Right atrium auricular region (tissue), 2 donors: Measurements from ENCODE around the gene REPIN1. TPM values are rescaled to one million over a fixed set of nuclear protein-coding genes. Genes with fewer than 3 reads are reported as not detected.

Experiments
- DNase-seq: peaks from one replicate; pipeline ENCODE4 v3.0.0-alpha.2; 2019; ENCODE audit warnings: low spot score
- H3K27ac ChIP-seq, 2 donors: fragments of 200-600 bp; sonication (generic); 1 replicate in 1 of 2; 2 replicates in 1 of 2; pipeline ENCODE4 v1.5.1; 2016 to 2019
- H3K27me3 ChIP-seq, 2 donors: fragments of 200-600 bp; sonication (generic); one replicate each; pipeline versions ENCODE4 v1.5.1 to v1.6.0; 2017 to 2019
- H3K36me3 ChIP-seq: fragments of 200-600 bp; sonication (generic); one replicate; pipeline ENCODE4 v1.5.1; 2016
- H3K4me1 ChIP-seq, 2 donors: fragments of 200-600 bp; sonication (generic); one replicate each; pipeline versions ENCODE4 v1.5.1 to v1.6.0; 2017 to 2019
- H3K4me3 ChIP-seq, 2 donors: fragments of 200-600 bp; sonication (generic); 1 replicate in 1 of 2; 2 replicates in 1 of 2; pipeline ENCODE4 v1.5.1; 2017 to 2019; ENCODE audit warnings: mild to moderate bottlenecking in 1 of 2, moderate library complexity in 1 of 2
- H3K9me3 ChIP-seq, 2 donors: fragments of 200-600 bp; sonication (generic); one replicate each; pipeline ENCODE4 v1.5.1; 2019
- total RNA-seq, 2 donors: library from RNA; depleted of rRNA; stranded (reverse); fragments of >200 nt; gene quantifications; one replicate each; pipeline ENCODE4 v1.1.0, GENCODE V29; 2016
- TF ChIP-seq, protein P1 (sequence below), 2 donors: fragments of 200-600 bp; sonication (generic); IDR thresholded peaks; one replicate each; pipeline ENCODE4 v1.5.1; 2019; ENCODE audit warnings: antibody characterized with exemption in 2 of 2

REPIN1 gene
- total RNA-seq, 2 donors from 2014 or later, result 100.0 to 110 TPM

DNA sequence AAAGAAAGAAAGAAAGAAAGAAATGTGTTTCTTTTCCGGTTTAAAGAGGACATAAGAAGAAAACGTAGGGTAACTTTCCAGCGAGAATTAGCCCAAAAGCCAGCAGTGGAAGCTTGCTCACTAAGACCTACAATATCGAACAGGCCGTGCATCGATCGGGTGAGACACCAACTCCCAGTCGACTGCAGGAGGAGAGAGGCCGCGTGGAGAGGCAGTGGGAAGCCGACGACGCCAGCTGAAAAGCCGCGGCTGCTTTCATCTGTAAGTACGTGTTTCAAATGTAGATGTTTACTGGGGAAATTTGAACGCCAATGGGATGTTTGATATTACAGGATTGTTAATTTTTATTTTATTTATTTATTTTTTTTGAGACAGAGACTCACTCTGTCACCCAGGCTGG, 53.2 kb downstream of the REPIN1 start:
- Histone ChIP-seq H3K9me3 (no peaks in the 10 kb centered on the region), H3K36me3 (no peaks in the 10 kb centered on the region), H3K27ac (no peak overlapping the region), H3K4me1 (no peaks in the 10 kb centered on the region), H3K27me3 (no peaks in the 10 kb centered on the region), H3K4me3 (no peak overlapping the region)
- DNase-seq, result no peak
- TF ChIP-seq, protein P1, sequence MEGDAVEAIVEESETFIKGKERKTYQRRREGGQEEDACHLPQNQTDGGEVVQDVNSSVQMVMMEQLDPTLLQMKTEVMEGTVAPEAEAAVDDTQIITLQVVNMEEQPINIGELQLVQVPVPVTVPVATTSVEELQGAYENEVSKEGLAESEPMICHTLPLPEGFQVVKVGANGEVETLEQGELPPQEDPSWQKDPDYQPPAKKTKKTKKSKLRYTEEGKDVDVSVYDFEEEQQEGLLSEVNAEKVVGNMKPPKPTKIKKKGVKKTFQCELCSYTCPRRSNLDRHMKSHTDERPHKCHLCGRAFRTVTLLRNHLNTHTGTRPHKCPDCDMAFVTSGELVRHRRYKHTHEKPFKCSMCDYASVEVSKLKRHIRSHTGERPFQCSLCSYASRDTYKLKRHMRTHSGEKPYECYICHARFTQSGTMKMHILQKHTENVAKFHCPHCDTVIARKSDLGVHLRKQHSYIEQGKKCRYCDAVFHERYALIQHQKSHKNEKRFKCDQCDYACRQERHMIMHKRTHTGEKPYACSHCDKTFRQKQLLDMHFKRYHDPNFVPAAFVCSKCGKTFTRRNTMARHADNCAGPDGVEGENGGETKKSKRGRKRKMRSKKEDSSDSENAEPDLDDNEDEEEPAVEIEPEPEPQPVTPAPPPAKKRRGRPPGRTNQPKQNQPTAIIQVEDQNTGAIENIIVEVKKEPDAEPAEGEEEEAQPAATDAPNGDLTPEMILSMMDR (IDR thresholded peaks at IDR 0.05), result no peak

Other genes starting within 250 kb of the REPIN1 start
- gene LRRC61, start 45.5 kb upstream of the REPIN1 start, total RNA-seq, result 1 to 10 TPM; 9.7 to 9.8 TPM
- 1 to 10 TPM; 3.2 to 4.1 TPM for gene ACTR3C, start 45.3 kb upstream of the REPIN1 start, total RNA-seq
- 100 to 1,000 TPM; 105 to 197 TPM for gene RARRES2, start 27.2 kb upstream of the REPIN1 start, total RNA-seq
- gene ZNF775, start 10.5 kb downstream of the REPIN1 start, total RNA-seq, result 1 to 10 TPM; 4.1 to 6.2 TPM
- 1 to 10 TPM; 6.6 to 9.6 TPM for gene GIMAP8, start 81.8 kb downstream of the REPIN1 start, total RNA-seq
- 10 to 100 TPM; 12.7 to 12.9 TPM for gene GIMAP7, start 146.1 kb downstream of the REPIN1 start, total RNA-seq
- 10 to 100 TPM; 22.3 to 23.5 TPM for gene GIMAP4, start 198.6 kb downstream of the REPIN1 start, total RNA-seq